ENCODE data around the gene PTPRN2. TPM values are rescaled to one million over a fixed set of nuclear protein-coding genes. Genes with fewer than 3 reads are reported as not detected.

Gene PTPRN2
- total RNA-seq, 1 donor from 2014 or later = 1.8 TPM

- Mint-ChIP-seq H3K27ac (no peak overlapping the region), H3K4me3 (no peak overlapping the region), H3K4me1 (peaks cover 16% of the 10 kb centered on the region), H3K36me3 (ENCODE audit: low read depth) (no peaks in the 10 kb centered on the region), H3K27me3 (no peaks in the 10 kb centered on the region), H3K9me3 (no peaks in the 10 kb centered on the region)
- no peak for ATAC-seq (ENCODE audit: low read depth)
- DNase-seq = no peak
- TF ChIP-seq CTCF (IDR thresholded peaks at IDR 0.05) = no peak
- intact Hi-C loops (cut with micrococcal nuclease) = no loop called here
- ChIA-PET CTCF (no interaction called here), POLR2A (no interaction called here)
Measured at GRCh38 chr7:157853076-157853788, 734.4 kb downstream of the PTPRN2 start.

DNA sequence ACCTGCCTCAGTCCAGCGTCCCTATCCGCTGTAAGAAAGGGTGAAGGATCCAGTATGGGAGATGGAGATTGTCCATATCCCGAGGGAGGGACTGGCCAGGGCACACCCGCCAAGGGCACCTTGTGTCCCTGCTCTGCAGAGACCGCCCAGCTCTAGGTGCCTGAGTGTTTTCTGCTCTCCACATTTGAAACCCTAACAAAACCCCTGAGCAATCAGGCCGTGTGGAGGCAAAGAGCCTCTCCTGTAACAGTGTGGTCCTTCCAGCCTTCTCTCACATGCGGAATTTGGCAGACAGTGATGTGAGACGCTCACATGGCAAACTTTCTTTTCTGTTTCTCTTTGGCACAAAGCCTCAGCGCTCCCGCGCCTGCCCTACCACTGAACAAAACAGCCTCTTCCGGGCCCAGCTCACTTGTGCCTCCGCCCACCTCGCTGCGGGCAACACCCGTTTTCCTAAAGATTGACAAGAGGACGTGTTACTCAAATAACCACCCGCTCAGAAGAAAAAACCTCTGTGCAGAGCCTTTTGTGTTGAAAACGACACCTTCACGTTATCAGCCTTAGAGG, 736.0 kb downstream of the PTPRN2 start:
- H3K27me3 Mint-ChIP-seq = no peaks in the 10 kb centered on the region
- H3K4me1 Mint-ChIP-seq = peaks cover 16% of the 10 kb centered on the region
- no peak overlapping the region for H3K27ac Mint-ChIP-seq
- H3K4me3 Mint-ChIP-seq = peak overlapping the region; percentile 44
- peak; percentile 21 for ATAC-seq (ENCODE audit: low read depth)
- TF ChIP-seq CTCF (IDR thresholded peaks at IDR 0.05) = no peak
- ChIA-PET CTCF (no interaction called here), POLR2A (no interaction called here)
- intact Hi-C loops (cut with micrococcal nuclease) = no loop called here
- no peaks in the 10 kb centered on the region for H3K9me3 Mint-ChIP-seq
- no peak for DNase-seq
- no peaks in the 10 kb centered on the region for H3K36me3 Mint-ChIP-seq (ENCODE audit: low read depth)

GRCh38 chr7:157850481-157851444, 736.9 kb downstream of the PTPRN2 start:
- intact Hi-C loops (cut with micrococcal nuclease) = no loop called here
- Mint-ChIP-seq H3K9me3 (no peaks in the 10 kb centered on the region), H3K27me3 (no peaks in the 10 kb centered on the region), H3K36me3 (ENCODE audit: low read depth) (no peaks in the 10 kb centered on the region), H3K4me3 (no peak overlapping the region), H3K27ac (no peak overlapping the region), H3K4me1 (peaks cover 16% of the 10 kb centered on the region)
- TF ChIP-seq CTCF (IDR thresholded peaks at IDR 0.05) = no peak
- ChIA-PET CTCF (no interaction called here), POLR2A (no interaction called here)
- DNase-seq (no peak), ATAC-seq (ENCODE audit: low read depth) (no peak)

DNA sequence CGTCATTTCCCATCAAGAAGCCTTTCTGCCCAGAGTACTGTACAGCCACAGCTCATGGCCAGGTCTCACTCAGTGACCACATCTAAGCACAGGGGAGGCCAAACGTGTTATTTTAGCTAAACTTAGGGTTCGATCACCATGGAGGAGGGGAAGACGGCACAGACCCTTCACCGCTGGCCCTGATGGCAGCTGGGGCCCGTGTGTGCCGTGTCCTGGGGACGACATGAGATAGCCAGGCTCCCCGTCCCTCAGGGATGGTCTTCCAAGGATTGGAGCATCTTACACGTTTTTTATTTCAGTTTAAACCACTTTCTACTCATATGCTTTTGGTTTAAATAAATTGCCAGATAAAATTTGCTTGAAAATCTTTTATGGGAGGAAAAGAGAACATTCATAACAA, 737.9 kb downstream of the PTPRN2 start:
- TF ChIP-seq CTCF (IDR thresholded peaks at IDR 0.05) = no peak
- Mint-ChIP-seq H3K9me3 (no peaks in the 10 kb centered on the region), H3K27ac (no peak overlapping the region), H3K4me3 (no peak overlapping the region), H3K27me3 (no peaks in the 10 kb centered on the region), H3K4me1 (peaks cover 16% of the 10 kb centered on the region), H3K36me3 (ENCODE audit: low read depth) (no peaks in the 10 kb centered on the region)
- POLR2A ChIA-PET = no interaction called here
- DNase-seq (no peak), ATAC-seq (ENCODE audit: low read depth) (no peak)
- intact Hi-C loops (cut with micrococcal nuclease) = no loop called here
- CTCF ChIA-PET = no interaction called here

DNA sequence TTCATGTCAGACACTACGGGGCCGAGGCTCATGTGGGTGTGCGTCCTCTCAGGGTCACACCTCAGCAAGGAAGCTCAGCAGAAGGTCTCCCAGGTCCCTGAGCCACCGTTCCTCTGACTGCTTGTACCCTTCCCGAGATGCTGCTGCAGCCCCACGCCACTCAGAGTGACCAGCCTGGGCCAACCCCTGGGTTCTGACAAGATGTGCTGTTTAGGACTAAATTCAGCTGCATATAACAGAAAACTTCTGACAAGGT, 738.4 kb downstream of the PTPRN2 start:
- DNase-seq (no peak), ATAC-seq (ENCODE audit: low read depth) (no peak)
- no peaks in the 10 kb centered on the region for H3K9me3 Mint-ChIP-seq
- ChIA-PET POLR2A (no interaction called here), CTCF (no interaction called here)
- H3K4me1 Mint-ChIP-seq = peaks cover 12% of the 10 kb centered on the region
- H3K4me3 Mint-ChIP-seq = no peak overlapping the region
- TF ChIP-seq CTCF (IDR thresholded peaks at IDR 0.05) = no peak
- no peak overlapping the region for H3K27ac Mint-ChIP-seq
- intact Hi-C loops (cut with micrococcal nuclease) = no loop called here
- H3K27me3 Mint-ChIP-seq = no peaks in the 10 kb centered on the region
- no peaks in the 10 kb centered on the region for H3K36me3 Mint-ChIP-seq (ENCODE audit: low read depth)
